DMS114 treated with DMSO at 0.1 percent for 48 hours (cell line): ENCODE results near the gene MAGOH.
"Not testable (repeated sequence)": the region's sequence is repeated elsewhere in the genome, so short reads cannot be mapped to it uniquely, and the experiment has no call there.

Experiments used
- DNase-seq: peaks from one replicate; lab custom pipeline; 2025; ENCODE audit not compliant: unreplicated experiment; lab: John Stamatoyannopoulos, UW

Gene MAGOH

GRCh38 chr1:53190210-53190611 is 48.1 kb downstream of the MAGOH start:
- no peak for DNase-seq

- no peak for DNase-seq
Observed at GRCh38 chr1:53189061-53189460, 49.3 kb downstream of the MAGOH start.

- DNase-seq: no peak
Observed at GRCh38 chr1:53188099-53188498, 50.2 kb downstream of the MAGOH start.

GRCh38 chr1:53187401-53187800 is 50.9 kb downstream of the MAGOH start:
- DNase-seq: no peak

- DNase-seq: no peak
Observed at GRCh38 chr1:53186533-53186932, 51.8 kb downstream of the MAGOH start.

GRCh38 chr1:53185955-53186297 is 52.4 kb downstream of the MAGOH start:
- not testable (repeated sequence) for DNase-seq

- DNase-seq: no peak
Observed at GRCh38 chr1:53183095-53183990, 55.0 kb downstream of the MAGOH start.

GRCh38 chr1:53182716-53183094 is 55.6 kb downstream of the MAGOH start:
- no peak for DNase-seq

GRCh38 chr1:53182111-53182593 is 56.2 kb downstream of the MAGOH start:
- DNase-seq: peak; percentile 8

GRCh38 chr1:53180951-53181350 is 57.4 kb downstream of the MAGOH start:
- no peak for DNase-seq

GRCh38 chr1:53180226-53180625 is 58.1 kb downstream of the MAGOH start:
- DNase-seq: no peak
